Heart left ventricle (tissue), 16 donors: ENCODE results near the gene RPIA. TPM values are rescaled to one million over a fixed set of nuclear protein-coding genes. Genes with fewer than 3 reads are reported as not detected.

Experiments
- ATAC-seq, 4 donors: fragments of 200-7000 bp; cut with Tn5 transposase; one replicate each; pipeline ENCODE4 v1.9.1; 2020 to 2022; ENCODE audit warnings: moderate library complexity in 4 of 4, mild to moderate bottlenecking in 3 of 4, moderate number of reproducible peaks in 1 of 4
- DNase-seq, 5 donors: peaks; one replicate each; pipeline ENCODE4 v3.0.0-alpha.2; 2020
- H3K27ac ChIP-seq, 12 donors: fragments of 200-600 bp; sonication (generic) in 4 of 12; one replicate each; pipeline versions ENCODE4 v1.5.0 to v1.8.0; 2016 to 2022; ENCODE audit warnings: mild to moderate bottlenecking in 2 of 12
- H3K27me3 ChIP-seq, 9 donors: fragments of 200-600 bp; sonication (generic) in 2 of 9; one replicate each; pipeline versions ENCODE4 v1.5.1 to v1.8.0; 2016 to 2022; ENCODE audit warnings: mild to moderate bottlenecking in 3 of 9
- H3K36me3 ChIP-seq, 9 donors: fragments of 200-600 bp; sonication (generic) in 2 of 9; one replicate each; pipeline versions ENCODE4 v1.5.0 to v1.8.0; 2018 to 2022; ENCODE audit warnings: mild to moderate bottlenecking in 2 of 9
- H3K4me1 ChIP-seq, 12 donors: fragments of 200-600 bp; sonication (generic) in 4 of 12; one replicate each; pipeline versions ENCODE4 v1.5.0 to v1.8.0; 2016 to 2022; ENCODE audit warnings: mild to moderate bottlenecking in 3 of 12
- H3K4me3 ChIP-seq, 12 donors: fragments of 200-600 bp; sonication (generic) in 4 of 12; one replicate each; pipeline versions ENCODE4 v1.5.0 to v1.8.0; 2017 to 2022; ENCODE audit warnings: mild to moderate bottlenecking in 9 of 12, moderate library complexity in 4 of 12
- H3K9me3 ChIP-seq, 12 donors: fragments of 200-600 bp; sonication (generic) in 4 of 12; one replicate each; pipeline versions ENCODE4 v1.5.0 to v1.8.0; 2016 to 2022; ENCODE audit warnings: mild to moderate bottlenecking in 1 of 12
- CTCF ChIP-seq, 12 donors: fragments of 200-600 bp; sonication (generic) in 4 of 12; IDR thresholded peaks; one replicate each; pipeline versions ENCODE4 v1.5.0 to v1.8.0; 2018 to 2022; ENCODE audit warnings: antibody characterized with exemption in 12 of 12, mild to moderate bottlenecking in 5 of 12
- POLR2A ChIP-seq, 2 donors: fragments of 450-650 bp; IDR thresholded peaks; one replicate each; pipeline ENCODE4 v1.6.1; 2017; ENCODE audit warnings: antibody characterized with exemption in 2 of 2, mild to moderate bottlenecking in 2 of 2, moderate library complexity in 2 of 2
- WGBS, 4 donors: extraction: QIAGEN DNeasy Blood & Tissue Kit in 2 of 4; methylation state at CpG; one replicate each; pipeline versions ENCODE4 v1.1.5 to v1.1.7; 2013 to 2018; 5-methylcytosine and 5-hydroxymethylcytosine counted together
- intact Hi-C, 10 donors: fragments of 100-400 bp; cut with DNase I; formaldehyde crosslinking; loops; one replicate each; pipeline versions ENCODE4 v1.11.1 to v1.14.2; 2022
- polyA plus RNA-seq, 2 donors: library from polyadenylated mRNA; stranded (reverse); fragments of 200-250 nt; gene quantifications; one replicate each; pipeline ENCODE4 v1.2.3, GENCODE V29; 2013
- total RNA-seq, 9 donors: library from RNA; depleted of rRNA in 2 of 9; stranded (reverse); fragments of >200 nt in 2 of 9; fragmentation: NEBNext Ultra II Directional in 3 of 9; extraction: Animal tissue kit (Norgen Biotek cat#: 25700) in 3 of 9; gene quantifications; one replicate each; pipeline versions ENCODE4 v1.1.0 to v1.2.4, GENCODE V29; 2016 to 2023
- donor health status: ischemic (EF 13 %, LVEDD 7.1; RV severe dilation, severe dysfunction).
- donor health status: healthy with polysubstance abuse.
- donor health status: DM: no; HTN: yes; CAD: no.
- donor health status: DM: no; HTN: no; CAD: no.
- donor health status: ischemic (EF 25% LVEDD 6.9; RV normal size, moderate dysfunction).
- donor health status: ischemic (EF 25% LVEDD 5.7; RV mildly dilated, moderate dysfunction).
- donor health status: healthy.
- donor health status: DM: yes; HTN: yes; CAD: no.
- donor health status: ischemic (EF 35%, LVEDD 5.7; RV mildly dilated, moderate dysfunction).
- donor health status: nonischemic (EF 11% LVEDD 7.7; RV severe dilation, severe dysfunction).
- donor health status: DM: yes; HTN: yes; CAD: no.
- donor health status: PGD.
- donor health status: ischemic (EF 29% LVEDD 5.4; RV normal size, mild dysfunction).
- donor health status: nonischemic (EF 23%, LVEDD 6.1; RV moderate dilation, normal function).

RPIA gene
- total and polyA plus RNA-seq, 11 donors, result 4.1 to 15.4 (median 12.6) TPM

GRCh38 chr2:88667219-88667618 is 24.3 kb upstream of the RPIA start:
- H3K4me3 ChIP-seq, result no peak overlapping the region
- no peaks in the 10 kb centered on the region for H3K27me3 ChIP-seq
- peaks cover 0 to 7% (median 0%) of the 10 kb centered on the region in 12 donors for H3K4me1 ChIP-seq
- H3K9me3 ChIP-seq, result no peaks in the 10 kb centered on the region
- no peak for TF ChIP-seq POLR2A (IDR thresholded peaks at IDR 0.05)
- TF ChIP-seq CTCF (IDR thresholded peaks at IDR 0.05), result no peak
- no peak for DNase-seq
- intact Hi-C loops, result loop anchor here in 2 of 10 donors (5.0 kb wide), 1 partner anchor 35 kb away; no protein-coding TSS in a partner anchor
- no peaks in the 10 kb centered on the region for H3K36me3 ChIP-seq
- WGBS, 4 donors, result 89 to 98% (median 92%) methylated on average over 2 of the region's 2 CpGs
- ATAC-seq, result no peak
- no peak overlapping the region for H3K27ac ChIP-seq

GRCh38 chr2:88668862-88669261 is 22.6 kb upstream of the RPIA start:
- peaks cover 0 to 7% (median 0%) of the 10 kb centered on the region in 12 donors for H3K4me1 ChIP-seq
- no peaks in the 10 kb centered on the region for H3K36me3 ChIP-seq
- no peak overlapping the region for H3K27ac ChIP-seq
- DNase-seq (no peak), ATAC-seq (no peak)
- H3K27me3 ChIP-seq, result no peaks in the 10 kb centered on the region
- no peak for TF ChIP-seq CTCF (IDR thresholded peaks at IDR 0.05)
- TF ChIP-seq POLR2A (IDR thresholded peaks at IDR 0.05), result no peak
- intact Hi-C loops, result loop anchor here in 3 of 10 donors (1.0 to 5.0 kb wide), 3 partner anchors 37 to 78 kb away; no protein-coding TSS in a partner anchor
- 87 to 96% (median 88%) methylated on average over 2 of the region's 2 CpGs for WGBS, 4 donors
- no peaks in the 10 kb centered on the region for H3K9me3 ChIP-seq
- no peak overlapping the region for H3K4me3 ChIP-seq

GRCh38 chr2:88669482-88670214 is 21.8 kb upstream of the RPIA start:
- Histone ChIP-seq H3K4me1 (peaks cover 0 to 7% (median 0%) of the 10 kb centered on the region in 12 donors), H3K36me3 (no peaks in the 10 kb centered on the region), H3K9me3 (no peaks in the 10 kb centered on the region), H3K27me3 (no peaks in the 10 kb centered on the region), H3K4me3 (no peak overlapping the region), H3K27ac (no peak overlapping the region)
- TF ChIP-seq POLR2A (IDR thresholded peaks at IDR 0.05), result no peak
- TF ChIP-seq CTCF (IDR thresholded peaks at IDR 0.05), result peak; percentile 44 to 72 (median 60)
- DNase-seq, result peak in 1 of 5 donors; percentile 18
- intact Hi-C loops, result loop anchor here in 6 of 10 donors (1.0 to 10.0 kb wide), 6 partner anchors 37 to 475 kb away; partner anchors contain the start of gene EIF2AK3 (in 1 of the 6)
- ATAC-seq, result peak in 3 of 4 donors; percentile 74
- 64 to 70% (median 67%) methylated on average over 6 of the region's 6 CpGs for WGBS, 4 donors

GRCh38 chr2:88671786-88672427 is 19.6 kb upstream of the RPIA start:
- 38 to 42% (median 40%) methylated on average over 11 of the region's 11 CpGs for WGBS, 4 donors
- ATAC-seq, result peak in 3 of 4 donors; percentile 56 to 74 (median 64)
- no peak overlapping the region for H3K4me3 ChIP-seq
- DNase-seq, result no peak
- H3K9me3 ChIP-seq, result no peaks in the 10 kb centered on the region
- TF ChIP-seq POLR2A (IDR thresholded peaks at IDR 0.05) (no peak), CTCF (IDR thresholded peaks at IDR 0.05) (peak; percentile 80 to 96 (median 92))
- intact Hi-C loops, result loop anchor here in 9 of 10 donors (1.0 to 10.0 kb wide), 6 partner anchors 45 to 477 kb away; partner anchors contain the start of gene EIF2AK3 (in 1 of the 9)
- H3K27me3 ChIP-seq, result no peaks in the 10 kb centered on the region
- H3K4me1 ChIP-seq, result peaks cover 0 to 7% (median 0%) of the 10 kb centered on the region in 12 donors
- no peak overlapping the region for H3K27ac ChIP-seq
- no peaks in the 10 kb centered on the region for H3K36me3 ChIP-seq
